ENCODE data around the gene TRPM1.

- TF ChIP-seq CTCF (IDR thresholded peaks at IDR 0.05) (no peak), ZFX (IDR thresholded peaks at IDR 0.05; ENCODE audit: borderline replicate concordance) (no peak)
Measured at GRCh38 chr15:30953183-30953582, 148.3 kb downstream of the TRPM1 start.
